ENCODE measurements around the gene RASEF. TPM values are rescaled to one million over a fixed set of nuclear protein-coding genes. Genes with fewer than 3 reads are reported as not detected.

RASEF gene
- total RNA-seq, 1 experiment from 2014 or later: 3.8 TPM

- in situ Hi-C loops (cut with HindIII; ENCODE audit: low pct_unique_long_range_greater_than_20kb, low sequenced_read_pairs): no loop called here
- peak; percentile 57 for DNase-seq (ENCODE audit: low read depth)
Observed at GRCh38 chr9:83061036-83061435, 1.9 kb downstream of the RASEF start.

GRCh38 chr9:83060556-83060955, 2.4 kb downstream of the RASEF start:
- peak; percentile 63 for DNase-seq (ENCODE audit: low read depth)
- in situ Hi-C loops (cut with HindIII; ENCODE audit: low pct_unique_long_range_greater_than_20kb, low sequenced_read_pairs): no loop called here

- in situ Hi-C loops (cut with HindIII; ENCODE audit: low pct_unique_long_range_greater_than_20kb, low sequenced_read_pairs): no loop called here
- no peak for DNase-seq (ENCODE audit: low read depth)
Observed at GRCh38 chr9:83059417-83059816, 3.5 kb downstream of the RASEF start.

GRCh38 chr9:83056911-83057310, 6.0 kb downstream of the RASEF start:
- no peak for DNase-seq (ENCODE audit: low read depth)
- in situ Hi-C loops (cut with HindIII; ENCODE audit: low pct_unique_long_range_greater_than_20kb, low sequenced_read_pairs): no loop called here

GRCh38 chr9:83056174-83056573, 6.8 kb downstream of the RASEF start:
- in situ Hi-C loops (cut with HindIII; ENCODE audit: low pct_unique_long_range_greater_than_20kb, low sequenced_read_pairs): no loop called here
- no peak for DNase-seq (ENCODE audit: low read depth)

- DNase-seq (ENCODE audit: low read depth): peak; percentile 80
- in situ Hi-C loops (cut with HindIII; ENCODE audit: low pct_unique_long_range_greater_than_20kb, low sequenced_read_pairs): no loop called here
Observed at GRCh38 chr9:83047839-83048775, 14.8 kb downstream of the RASEF start.

- in situ Hi-C loops (cut with HindIII; ENCODE audit: low pct_unique_long_range_greater_than_20kb, low sequenced_read_pairs): no loop called here
- no peak for DNase-seq (ENCODE audit: low read depth)
Observed at GRCh38 chr9:83043597-83043996, 19.3 kb downstream of the RASEF start.

GRCh38 chr9:83041771-83042170, 21.2 kb downstream of the RASEF start:
- peak; percentile 72 for DNase-seq (ENCODE audit: low read depth)
- in situ Hi-C loops (cut with HindIII; ENCODE audit: low pct_unique_long_range_greater_than_20kb, low sequenced_read_pairs): no loop called here

GRCh38 chr9:83039303-83039702, 23.6 kb downstream of the RASEF start:
- in situ Hi-C loops (cut with HindIII; ENCODE audit: low pct_unique_long_range_greater_than_20kb, low sequenced_read_pairs): no loop called here
- no peak for DNase-seq (ENCODE audit: low read depth)

GRCh38 chr9:83036043-83036442, 26.9 kb downstream of the RASEF start:
- no peak for DNase-seq (ENCODE audit: low read depth)
- in situ Hi-C loops (cut with HindIII; ENCODE audit: low pct_unique_long_range_greater_than_20kb, low sequenced_read_pairs): no loop called here

- in situ Hi-C loops (cut with HindIII; ENCODE audit: low pct_unique_long_range_greater_than_20kb, low sequenced_read_pairs): no loop called here
- no peak for DNase-seq (ENCODE audit: low read depth)
Observed at GRCh38 chr9:83035143-83035542, 27.8 kb downstream of the RASEF start.

- in situ Hi-C loops (cut with HindIII; ENCODE audit: low pct_unique_long_range_greater_than_20kb, low sequenced_read_pairs): no loop called here
- DNase-seq (ENCODE audit: low read depth): peak; percentile 62
Observed at GRCh38 chr9:83034587-83034986, 28.4 kb downstream of the RASEF start.

GRCh38 chr9:83034026-83034425, 28.9 kb downstream of the RASEF start:
- DNase-seq (ENCODE audit: low read depth): no peak
- in situ Hi-C loops (cut with HindIII; ENCODE audit: low pct_unique_long_range_greater_than_20kb, low sequenced_read_pairs): no loop called here

GRCh38 chr9:83032065-83032625, 30.8 kb downstream of the RASEF start:
- no peak for DNase-seq (ENCODE audit: low read depth)
- in situ Hi-C loops (cut with HindIII; ENCODE audit: low pct_unique_long_range_greater_than_20kb, low sequenced_read_pairs): no loop called here

GRCh38 chr9:83030391-83031107, 32.4 kb downstream of the RASEF start:
- in situ Hi-C loops (cut with HindIII; ENCODE audit: low pct_unique_long_range_greater_than_20kb, low sequenced_read_pairs): no loop called here
- DNase-seq (ENCODE audit: low read depth): no peak

- in situ Hi-C loops (cut with HindIII; ENCODE audit: low pct_unique_long_range_greater_than_20kb, low sequenced_read_pairs): no loop called here
- DNase-seq (ENCODE audit: low read depth): peak; percentile 76
Observed at GRCh38 chr9:83029531-83030137, 33.3 kb downstream of the RASEF start.

GRCh38 chr9:83027153-83027891, 35.6 kb downstream of the RASEF start:
- in situ Hi-C loops (cut with HindIII; ENCODE audit: low pct_unique_long_range_greater_than_20kb, low sequenced_read_pairs): no loop called here
- DNase-seq (ENCODE audit: low read depth): peak; percentile 82

- in situ Hi-C loops (cut with HindIII; ENCODE audit: low pct_unique_long_range_greater_than_20kb, low sequenced_read_pairs): no loop called here
- no peak for DNase-seq (ENCODE audit: low read depth)
Observed at GRCh38 chr9:83024506-83025125, 38.3 kb downstream of the RASEF start.
